NOMO-1 treated with dmso at 0.1 percent for 144 hours (cell line): ENCODE results near the gene TRPM5.

Source experiments
- DNase-seq: peaks from one replicate; lab custom pipeline; 2025; ENCODE audit not compliant: unreplicated experiment; lab: John Stamatoyannopoulos, UW

The TRPM5 gene

DNA sequence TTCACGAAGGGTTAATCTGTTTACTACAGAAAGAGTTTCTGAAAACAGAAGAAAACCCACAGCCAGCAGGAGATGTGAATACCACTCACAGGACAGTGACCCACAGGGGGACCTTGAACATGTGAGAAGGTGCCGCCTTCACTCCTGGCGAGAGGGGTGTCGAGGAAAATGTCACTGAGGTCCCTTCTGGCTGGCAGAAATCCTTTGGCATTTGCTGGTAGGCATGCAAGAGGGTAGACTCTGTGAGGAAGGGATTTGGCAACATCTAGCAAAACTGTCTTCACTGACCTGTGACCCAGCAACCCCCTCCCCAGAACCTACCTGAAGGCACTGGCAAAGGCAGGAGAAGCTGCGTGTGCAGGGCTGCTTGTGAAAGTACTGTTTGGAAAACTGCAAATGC is 9.1 kb upstream of the TRPM5 start:
- no peak for DNase-seq

DNA sequence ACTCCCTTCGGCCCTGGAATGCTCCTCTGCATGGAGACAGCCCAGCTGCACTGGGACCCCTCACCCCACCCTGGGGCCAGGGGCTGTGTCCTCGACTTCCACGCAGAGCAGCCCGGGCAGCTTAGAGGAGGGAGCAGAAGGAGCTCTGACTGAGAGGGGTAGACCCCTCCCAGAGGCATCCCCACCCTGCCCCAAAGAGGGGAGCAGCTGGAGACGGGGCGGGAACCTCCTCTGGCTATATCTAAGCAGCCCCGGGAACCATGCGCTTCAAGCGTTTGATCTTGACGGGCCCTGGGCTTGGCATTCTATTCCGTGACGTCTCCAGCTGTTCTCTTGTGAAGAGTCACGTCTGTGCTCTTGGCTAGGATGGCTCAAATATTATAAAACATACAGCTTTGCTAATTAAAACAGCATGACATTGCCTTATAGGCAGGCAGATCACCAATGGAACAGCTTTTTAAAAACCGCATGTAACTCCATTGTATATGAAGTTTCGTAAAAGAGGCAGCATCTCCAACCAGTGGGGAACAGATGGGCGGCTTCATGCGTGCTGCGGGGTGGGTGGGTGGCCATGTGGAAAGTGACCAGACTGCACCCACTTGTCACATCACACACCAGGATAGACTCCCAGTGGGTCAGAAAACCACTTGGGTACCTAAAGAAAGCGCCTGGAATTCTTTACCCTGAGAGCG is 8.2 kb upstream of the TRPM5 start:
- DNase-seq: no peak

DNA sequence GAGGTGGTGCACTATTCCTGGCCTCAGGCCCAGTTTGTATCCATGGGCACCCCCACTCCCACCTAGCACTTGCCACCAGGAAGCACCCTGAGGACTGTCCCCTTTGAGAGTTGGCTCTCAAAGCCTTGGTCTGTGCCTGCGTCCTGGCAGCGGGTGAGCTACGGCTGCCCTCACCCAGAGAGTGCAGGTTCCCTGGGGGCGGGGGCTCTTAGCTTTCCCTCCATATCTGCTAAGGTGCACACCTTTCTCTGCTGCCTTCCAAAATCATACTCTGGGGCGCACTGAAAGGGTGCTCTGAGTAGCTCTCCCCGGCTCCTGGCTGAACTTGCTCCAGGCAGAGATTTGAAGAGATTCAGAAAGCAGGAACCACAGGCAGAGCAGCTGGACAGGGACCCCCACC is 7.6 kb upstream of the TRPM5 start:
- no peak for DNase-seq

DNA sequence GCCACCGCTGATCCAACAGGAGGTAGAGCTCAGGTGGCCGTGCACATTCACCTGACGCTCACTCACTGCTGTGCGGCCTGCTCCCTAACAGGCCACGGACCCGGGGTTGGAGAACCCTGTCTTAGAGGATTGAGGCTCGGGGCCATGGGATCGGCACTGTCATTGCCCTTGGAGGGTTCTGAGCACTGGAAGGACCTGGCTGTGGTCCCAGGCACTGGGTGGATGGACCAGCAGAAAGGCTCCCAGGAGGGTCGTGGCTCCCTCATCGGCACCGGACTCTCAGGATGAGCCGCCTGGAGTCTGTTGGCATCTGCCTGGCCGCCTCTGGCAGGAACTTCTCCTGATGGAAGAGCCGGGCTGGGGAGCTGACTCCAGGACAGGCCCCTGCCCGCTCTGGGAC is 7.0 kb upstream of the TRPM5 start:
- no peak for DNase-seq

DNA sequence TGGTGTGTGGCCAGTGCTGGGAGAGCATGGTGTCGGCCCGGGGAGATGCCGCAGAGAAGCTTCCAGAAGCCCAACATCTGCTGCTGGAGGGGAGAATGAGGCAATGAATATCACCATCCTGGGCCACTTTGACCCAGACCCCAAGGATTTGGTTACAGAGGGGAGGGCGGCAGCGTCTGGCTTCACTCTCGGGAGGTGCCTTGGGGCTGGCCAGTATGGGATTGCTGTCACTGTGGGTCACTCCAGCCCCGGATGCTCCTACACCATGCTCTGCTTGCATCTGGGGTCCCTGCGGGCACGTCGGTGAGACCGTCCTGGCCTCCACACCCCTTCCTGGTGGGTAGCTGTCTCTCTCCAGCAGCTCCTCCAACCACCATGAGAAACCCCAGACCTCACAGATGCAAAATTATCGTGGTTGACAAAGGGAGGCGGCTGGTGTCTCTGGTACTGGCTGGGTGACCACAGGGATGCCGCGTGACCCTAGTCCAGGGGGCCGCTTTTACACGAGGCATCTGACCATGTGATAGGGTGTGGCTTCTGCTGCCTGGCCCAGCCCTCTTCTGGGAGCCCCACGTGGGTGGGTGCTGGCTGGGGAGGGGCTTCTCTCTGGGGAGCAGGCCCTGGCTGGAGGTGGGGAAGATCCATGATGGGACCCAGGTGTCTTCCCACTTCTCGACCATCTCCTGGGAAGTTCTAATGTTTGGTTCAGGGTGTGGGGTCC is 6.2 kb upstream of the TRPM5 start:
- DNase-seq: no peak

DNA sequence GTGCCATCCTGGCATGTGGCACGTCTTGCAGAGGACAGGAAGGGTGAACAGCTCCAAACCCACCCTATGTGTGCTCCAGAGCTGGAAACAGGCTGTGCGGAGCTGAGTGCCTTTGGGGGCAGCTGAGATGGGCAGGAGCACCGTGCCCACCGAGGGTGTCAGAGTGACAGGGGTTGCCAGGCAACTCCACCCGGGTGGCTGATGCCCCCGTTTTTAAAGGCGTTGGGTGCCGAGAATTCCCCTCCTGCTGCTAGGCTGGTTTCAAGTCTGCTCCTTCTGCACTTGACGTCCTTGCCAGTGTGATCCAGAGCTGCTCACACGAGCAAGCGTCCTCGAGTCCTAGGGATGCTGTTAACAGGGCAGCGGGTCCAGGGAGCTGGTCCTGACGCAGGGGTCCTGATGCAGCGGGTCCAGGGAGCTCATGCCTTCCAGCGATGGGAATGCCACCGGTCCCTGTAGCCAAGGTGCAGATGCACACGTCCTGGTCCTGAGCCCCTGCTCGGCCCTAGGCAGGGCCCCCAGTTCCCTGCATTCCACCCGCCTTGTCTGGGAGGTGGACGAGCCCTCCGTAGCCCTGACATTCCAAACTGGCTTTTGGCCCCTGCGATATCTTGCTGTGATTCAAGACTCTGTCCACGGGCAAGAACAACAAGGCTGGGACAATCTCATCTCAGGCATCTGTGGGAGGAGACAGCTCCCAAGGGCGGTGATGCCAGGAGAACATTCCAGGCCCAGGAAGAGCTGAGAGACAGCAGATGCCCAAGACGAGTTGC is 5.4 kb upstream of the TRPM5 start:
- DNase-seq: no peak

DNA sequence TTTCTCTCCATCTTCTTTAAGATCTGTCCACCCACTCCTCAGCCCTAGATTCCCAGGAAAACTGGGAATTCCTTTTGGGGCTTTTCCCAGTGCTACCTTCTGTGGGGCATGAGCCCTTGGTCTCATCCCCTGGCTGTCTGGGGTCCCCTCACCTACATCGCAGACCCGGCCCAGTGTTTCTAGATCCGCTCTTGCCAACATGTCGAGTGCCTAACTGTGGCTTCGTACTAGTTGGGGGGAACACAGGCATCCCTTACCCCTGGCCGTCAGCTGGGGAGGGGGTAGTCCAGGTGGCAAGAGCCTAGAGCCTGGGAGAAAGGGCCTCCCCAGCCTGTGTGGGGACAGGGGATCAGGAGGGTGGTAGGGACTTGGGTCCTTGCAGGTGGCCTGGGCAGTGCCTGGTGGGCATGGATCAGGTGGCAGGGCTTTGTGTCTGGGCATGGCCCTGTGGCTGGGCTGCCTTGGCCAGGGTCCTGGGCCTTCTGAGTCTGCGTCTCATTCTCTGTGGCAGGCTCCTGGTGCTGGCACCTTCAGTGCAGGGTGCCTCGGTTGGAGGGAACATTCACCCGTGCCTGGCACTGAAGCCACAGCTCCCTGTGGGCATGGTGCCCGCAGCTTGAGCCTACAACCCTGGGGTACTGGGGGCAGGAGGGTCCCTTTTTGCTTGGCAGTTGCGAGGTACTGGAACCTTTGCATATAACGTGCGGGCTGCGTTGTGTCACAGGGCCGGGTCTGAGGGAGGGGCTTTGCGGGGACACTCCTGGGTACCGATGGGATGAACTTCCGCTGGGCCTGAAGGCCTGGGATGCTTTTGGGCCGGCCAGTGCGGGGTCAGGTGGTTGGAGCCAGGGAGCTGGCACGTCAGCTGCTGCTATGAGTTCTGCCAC is 4.6 kb upstream of the TRPM5 start:
- DNase-seq: no peak

DNA sequence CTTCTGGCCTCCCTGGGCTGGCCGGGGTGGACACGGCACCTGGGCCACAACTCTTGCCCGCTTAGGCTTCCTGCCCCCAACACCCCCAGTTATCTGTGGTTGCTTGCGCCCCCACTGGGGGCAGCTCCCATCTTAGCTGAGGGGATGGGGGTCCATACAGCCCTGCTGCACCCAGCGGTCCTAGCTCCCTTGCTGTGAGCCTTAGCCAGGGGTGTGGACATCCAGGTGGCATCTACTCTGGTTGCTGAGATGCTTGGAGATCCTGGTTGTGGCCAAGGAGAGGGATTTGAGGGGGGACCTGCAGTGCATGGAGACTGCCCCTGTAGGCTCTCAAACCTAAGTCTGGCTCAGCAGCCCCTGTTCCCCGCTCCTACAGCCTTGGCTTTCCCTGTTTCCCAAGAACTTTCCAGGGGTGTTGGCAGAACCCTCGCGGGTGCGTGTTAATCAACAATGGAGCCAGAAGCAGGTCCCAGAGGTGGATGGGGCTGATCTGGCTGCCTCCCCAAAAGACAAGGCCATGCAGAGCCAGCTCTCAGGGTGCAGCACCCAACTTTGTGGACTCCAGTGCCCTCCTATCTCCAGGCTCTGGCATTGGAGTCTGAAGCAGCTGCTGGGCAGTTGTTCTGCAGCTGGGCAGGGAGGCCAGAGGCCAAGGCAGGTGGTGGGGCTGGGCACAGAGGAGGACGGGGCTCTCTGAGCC is 3.8 kb upstream of the TRPM5 start:
- no peak for DNase-seq

DNA sequence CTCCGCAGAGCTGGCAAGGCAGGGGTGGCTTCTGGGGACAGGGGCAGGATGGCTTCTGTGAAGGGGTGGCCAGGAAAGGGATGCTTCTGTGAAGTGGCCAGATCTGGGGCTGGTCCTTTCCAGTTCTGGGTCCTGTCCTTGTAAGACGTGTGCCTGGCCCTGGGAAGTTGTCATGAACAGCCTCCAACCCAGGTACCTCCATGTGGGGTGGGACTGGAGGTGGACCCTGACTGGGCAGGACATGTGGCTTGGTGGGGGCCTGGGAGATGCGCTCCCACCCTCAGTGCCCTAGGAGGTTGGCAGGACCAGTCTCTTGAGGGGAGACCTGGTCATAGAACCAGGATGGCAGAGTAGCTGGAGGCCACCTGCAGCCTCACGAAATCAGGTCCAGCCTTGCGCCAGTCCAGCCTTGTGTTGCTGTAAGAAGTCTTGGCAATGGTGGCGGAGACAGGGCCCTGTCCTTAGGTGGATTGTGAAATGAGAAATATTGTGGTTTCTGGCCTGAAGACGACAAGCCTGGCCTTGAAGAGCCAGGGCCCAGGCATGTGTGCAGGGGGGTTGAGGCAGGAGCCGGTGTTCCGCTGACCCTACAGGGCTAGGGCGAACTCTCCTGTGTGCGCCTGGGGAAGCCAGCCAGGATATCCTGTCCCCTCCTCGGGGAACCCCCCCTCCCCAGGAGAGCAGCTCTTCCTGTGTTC is 3.1 kb upstream of the TRPM5 start:
- peak; percentile 49 for DNase-seq

DNA sequence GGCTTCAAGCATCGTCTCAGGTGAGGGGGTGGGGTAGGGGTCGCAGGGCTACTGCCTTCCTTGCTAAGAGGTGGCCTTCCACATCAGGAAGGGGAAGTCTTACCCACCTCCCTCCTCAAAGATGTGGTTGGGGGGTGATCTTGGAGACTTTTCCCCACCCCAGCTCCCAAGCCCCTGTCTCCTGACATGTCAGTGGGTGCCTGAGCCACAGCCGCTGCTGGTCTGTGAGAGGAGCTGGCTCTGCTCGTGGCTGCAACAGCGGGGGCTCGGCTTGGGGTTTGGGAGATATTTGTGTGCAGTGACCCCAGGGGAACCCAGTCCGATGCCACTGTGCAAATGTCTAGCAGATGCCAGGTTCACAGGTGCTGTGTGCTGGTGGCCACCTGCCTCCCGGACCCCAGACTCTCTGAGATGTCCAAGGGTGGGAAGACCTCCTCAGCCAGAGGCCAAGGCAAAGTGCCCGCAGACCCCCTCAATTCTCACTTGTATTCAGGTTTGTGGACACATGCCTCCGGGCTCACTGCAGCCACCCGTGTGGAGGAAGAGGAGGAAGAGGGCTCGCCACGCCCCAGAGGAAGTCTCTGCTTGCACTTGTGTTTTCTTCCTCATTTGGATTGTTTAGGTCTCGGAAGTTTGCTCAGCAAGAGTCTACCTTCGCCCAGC is 2.4 kb upstream of the TRPM5 start:
- peak; percentile 60 for DNase-seq

DNA sequence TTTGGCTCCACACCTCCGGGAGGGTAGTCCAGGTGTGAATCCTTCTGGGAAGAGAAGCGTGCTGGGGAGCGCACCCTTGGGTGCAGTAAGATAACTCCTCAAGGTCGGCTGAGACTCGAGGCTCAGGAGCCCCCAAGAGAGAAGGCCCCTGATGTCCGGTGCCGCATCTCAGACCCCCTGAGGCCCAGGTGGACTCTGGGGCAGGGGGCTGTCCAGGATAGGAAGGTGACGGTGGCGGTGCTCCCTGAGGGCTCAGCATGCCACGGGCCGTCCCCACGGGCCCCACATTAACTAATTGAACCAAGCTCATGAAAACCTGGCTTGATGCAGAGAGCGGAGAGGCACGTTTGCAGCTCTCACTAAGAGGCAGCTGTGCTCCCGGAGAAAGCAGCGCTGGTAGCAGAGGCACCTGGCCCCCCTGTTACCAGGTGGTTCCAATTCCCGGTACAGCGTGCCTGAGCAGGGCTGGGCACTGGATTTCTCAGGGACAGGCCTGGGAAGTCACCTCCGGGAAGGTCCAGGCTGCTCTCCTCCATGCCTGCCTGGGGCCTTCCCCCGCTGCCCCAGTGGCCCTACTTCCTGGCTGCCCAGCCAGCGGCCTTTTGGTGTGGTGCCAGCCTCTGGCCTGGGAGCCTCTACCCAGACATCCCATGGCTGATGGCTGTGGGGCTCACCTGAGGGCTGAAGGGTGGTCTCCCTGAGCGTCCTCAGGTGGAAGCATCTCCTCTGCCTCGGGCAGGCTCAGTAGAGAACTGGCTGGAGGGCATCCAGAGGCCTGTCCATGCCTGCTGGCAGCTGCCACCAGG is 1.6 kb upstream of the TRPM5 start:
- no peak for DNase-seq

DNA sequence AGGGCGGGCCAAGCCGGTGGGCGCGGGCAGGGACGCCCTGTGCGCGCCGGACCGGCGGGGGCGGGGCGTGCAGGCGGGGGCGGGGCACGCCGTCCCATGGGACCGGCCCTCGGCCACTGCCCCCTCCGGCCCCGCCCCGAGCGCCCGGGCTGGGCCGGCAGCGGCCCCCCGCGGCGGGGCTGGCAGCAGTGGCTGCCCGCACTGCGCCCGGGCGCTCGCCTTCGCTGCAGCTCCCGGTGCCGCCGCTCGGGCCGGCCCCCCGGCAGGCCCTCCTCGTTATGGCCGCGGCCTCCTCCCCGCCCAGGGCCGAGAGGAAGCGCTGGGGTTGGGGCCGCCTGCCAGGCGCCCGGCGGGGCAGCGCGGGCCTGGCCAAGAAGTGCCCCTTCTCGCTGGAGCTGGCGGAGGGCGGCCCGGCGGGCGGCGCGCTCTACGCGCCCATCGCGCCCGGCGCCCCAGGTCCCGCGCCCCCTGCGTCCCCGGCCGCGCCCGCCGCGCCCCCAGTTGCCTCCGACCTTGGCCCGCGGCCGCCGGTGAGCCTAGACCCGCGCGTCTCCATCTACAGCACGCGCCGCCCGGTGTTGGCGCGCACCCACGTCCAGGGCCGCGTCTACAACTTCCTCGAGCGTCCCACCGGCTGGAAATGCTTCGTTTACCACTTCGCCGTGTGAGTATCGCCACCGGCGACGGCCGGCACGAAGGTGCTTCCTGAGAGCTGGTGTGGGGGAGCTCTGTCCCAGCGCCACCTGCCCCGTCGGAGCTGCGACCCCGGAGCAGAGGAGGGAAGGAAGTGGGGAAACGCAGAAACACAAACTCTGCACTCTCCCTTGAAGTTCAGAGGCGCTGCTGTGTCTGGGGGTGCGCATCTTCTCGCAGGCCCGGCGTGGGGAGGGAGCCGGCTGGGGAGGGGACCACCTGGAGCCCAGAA is 769 bp upstream of the TRPM5 start, which contains the start of gene KCNQ1:
TSS of gene KCNQ1 (plus strand) at position 188 of the 925 bp plus-strand sequence. CDS start at position 279, 91 bp downstream.
- peak; percentile 65 for DNase-seq

DNA sequence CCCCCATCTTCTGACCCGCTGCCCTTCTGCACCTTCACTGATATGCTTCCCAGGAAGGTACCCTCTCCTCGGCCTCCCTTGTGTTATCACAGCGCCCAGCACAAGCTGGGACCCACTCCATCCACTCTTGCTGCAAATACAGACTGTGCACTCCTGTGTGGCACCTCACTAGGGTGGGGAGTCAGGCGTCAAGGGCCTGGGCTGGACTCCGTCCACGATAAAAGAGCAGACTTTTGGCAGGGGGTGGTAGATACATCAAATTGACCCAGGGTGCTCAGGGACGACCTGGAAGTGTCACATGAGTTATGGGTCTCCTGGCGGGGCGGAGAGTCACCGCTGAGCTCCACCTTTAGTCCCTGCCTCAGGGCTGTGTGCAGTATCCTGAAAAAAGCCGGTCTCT is 908 bp downstream of the TRPM5 start:
- DNase-seq: no peak

DNA sequence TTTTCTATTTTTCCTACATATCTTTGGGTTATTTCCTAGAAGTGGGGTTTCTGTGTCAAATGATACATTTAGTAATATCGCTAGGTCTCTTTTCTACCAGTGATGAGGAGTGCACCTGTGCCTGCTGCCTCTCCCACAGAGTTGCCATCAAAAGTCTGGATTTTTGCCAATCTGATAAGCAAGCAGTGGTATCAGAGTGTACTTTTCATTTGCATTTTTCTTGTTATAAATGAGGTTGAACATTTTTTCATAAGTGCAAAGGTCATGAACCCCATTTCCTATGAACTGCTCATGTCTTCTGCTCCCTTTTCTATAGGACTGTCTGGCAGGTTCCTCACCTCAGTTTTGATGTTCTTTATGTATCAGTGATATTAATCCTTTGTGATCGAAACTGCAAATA is 1.7 kb downstream of the TRPM5 start:
- DNase-seq: no peak

DNA sequence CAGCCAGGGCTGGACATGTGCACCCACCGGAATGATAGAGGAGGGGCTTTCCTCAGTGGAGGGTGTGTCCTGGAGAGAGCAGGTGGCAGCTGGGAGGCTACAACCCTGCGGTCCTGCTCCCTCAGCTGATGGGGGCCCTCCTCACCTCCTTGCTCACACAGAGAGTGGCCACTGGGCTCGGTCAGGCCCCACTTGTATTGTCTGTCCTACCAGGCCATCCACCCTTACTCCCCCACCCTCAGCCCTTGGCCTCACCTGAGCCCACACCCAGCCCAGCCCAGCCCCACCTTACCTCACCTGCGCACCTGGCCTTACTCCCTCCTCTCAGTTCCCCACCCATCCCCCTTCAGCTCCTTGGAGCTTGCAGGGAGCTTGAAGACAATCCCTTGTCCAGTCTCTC is 3.1 kb downstream of the TRPM5 start:
- no peak for DNase-seq

DNA sequence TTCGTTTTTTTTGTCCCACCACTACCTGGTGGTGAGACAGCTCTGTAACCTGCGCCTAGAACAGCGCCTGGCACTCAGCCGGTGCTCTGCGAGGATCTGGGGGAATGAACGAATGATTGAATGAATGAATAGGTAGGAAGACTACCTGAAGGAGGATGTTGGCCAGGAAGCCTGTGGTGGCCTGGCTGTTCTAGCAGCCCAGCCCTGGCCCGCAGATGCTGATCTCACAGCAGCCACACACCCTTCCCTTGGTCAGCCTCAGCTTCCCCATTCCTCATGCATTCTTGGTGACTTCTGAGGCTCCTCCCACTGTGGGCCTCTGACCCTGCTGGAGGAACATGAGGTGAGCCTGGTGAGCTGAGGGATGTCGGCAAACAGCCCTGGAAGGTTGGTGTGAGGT is 3.7 kb downstream of the TRPM5 start:
- no peak for DNase-seq

DNA sequence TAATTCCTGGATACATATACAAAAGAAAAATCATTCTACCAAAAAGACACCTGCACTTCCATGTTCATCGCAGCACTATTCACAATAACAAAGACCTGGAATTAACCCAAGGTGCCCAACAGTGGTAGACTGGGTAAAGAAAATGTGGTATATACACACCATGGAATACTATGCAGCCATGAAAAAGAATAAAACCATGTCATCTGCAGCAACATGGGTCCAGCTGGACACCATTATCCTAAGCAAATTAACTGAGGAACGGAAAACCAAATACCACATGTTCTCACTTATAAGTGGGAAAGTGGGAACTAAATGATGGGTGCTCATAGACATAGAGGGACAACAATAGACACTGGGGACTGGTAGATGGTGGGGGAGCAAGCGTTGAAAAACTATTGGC is 4.5 kb downstream of the TRPM5 start:
- DNase-seq: no peak
